Natural killer cell (primary cell): ENCODE results near the gene PPP1R13B. TPM values are rescaled to one million over a fixed set of nuclear protein-coding genes. Genes with fewer than 3 reads are reported as not detected.
A peak's percentile ranks its signal among the peaks of the same experiment; 100 is the strongest.

Experiments
- ATAC-seq, 3 donors: fragments of 150-1000 bp in 2 of 3; fragments of 200-7000 bp in 1 of 3; cut with Tn5 transposase; 1 replicate in 1 of 3; 2 replicates in 2 of 3; pipeline ENCODE4 v1.10.0; 2021; ENCODE audit warnings: mild to moderate bottlenecking in 2 of 3, moderate library complexity in 2 of 3
- DNase-seq, 2 donors: peaks; one replicate each; pipeline versions ENCODE4 v3.0.0 to v3.0.0-alpha.2; 2013 to 2021; ENCODE audit warnings: mixed read lengths in 1 of 2
- H3K27ac ChIP-seq: one replicate; pipeline ENCODE4 v1.5.1; 2013; ENCODE audit warnings: mild to moderate bottlenecking, low read length
- H3K27me3 ChIP-seq: one replicate; pipeline ENCODE4 v1.6.1; 2013; ENCODE audit warnings: low read length; ENCODE audit not compliant: control insufficient read depth, insufficient read depth
- H3K36me3 ChIP-seq: one replicate; pipeline ENCODE4 v1.6.1; 2013; ENCODE audit warnings: low read length; ENCODE audit not compliant: control insufficient read depth, insufficient read depth
- H3K4me1 ChIP-seq: one replicate; pipeline ENCODE4 v1.6.1; 2013; ENCODE audit warnings: low read length; ENCODE audit not compliant: control insufficient read depth, insufficient read depth
- H3K4me3 ChIP-seq: one replicate; pipeline ENCODE4 v1.5.1; 2013; ENCODE audit warnings: low read length
- H3K9me3 ChIP-seq: one replicate; pipeline ENCODE4 v1.6.1; 2013; ENCODE audit warnings: low read length; ENCODE audit not compliant: control insufficient read depth, insufficient read depth
- H3K27ac Mint-ChIP-seq, 2 donors: one replicate each; pipeline ENCODE4 v1.8.0; 2022; ENCODE audit warnings: mild to moderate bottlenecking in 2 of 2, mixed read lengths in 2 of 2, moderate library complexity in 1 of 2
- H3K27me3 Mint-ChIP-seq, 2 donors: one replicate each; pipeline ENCODE4 v1.8.0; 2022; ENCODE audit warnings: low read depth in 2 of 2, mixed read lengths in 2 of 2
- H3K36me3 Mint-ChIP-seq: one replicate; pipeline ENCODE4 v1.8.0; 2022; ENCODE audit warnings: mixed read lengths
- H3K4me1 Mint-ChIP-seq, 2 donors: one replicate each; pipeline ENCODE4 v1.8.0; 2022; ENCODE audit warnings: mixed read lengths in 2 of 2
- H3K4me3 Mint-ChIP-seq: one replicate; pipeline ENCODE4 v1.8.0; 2022; ENCODE audit warnings: mild to moderate bottlenecking, moderate library complexity, mixed read lengths
- H3K9me3 Mint-ChIP-seq, 2 donors: one replicate each; pipeline ENCODE4 v1.8.0; 2022; ENCODE audit warnings: mixed read lengths in 2 of 2
- CTCF ChIP-seq: fragments of 200-600 bp; IDR thresholded peaks from one replicate; pipeline ENCODE4 v1.8.0; 2022; ENCODE audit warnings: antibody characterized with exemption
- WGBS: methylation state at CpG from one replicate; pipeline ENCODE4 v1.1.7; 2013; ENCODE audit warnings: missing lambda C conversion rate; ENCODE audit not compliant: insufficient coverage; 5-methylcytosine and 5-hydroxymethylcytosine counted together
- intact Hi-C: fragments of 100-400 bp; cut with micrococcal nuclease; formaldehyde crosslinking; loops from one replicate; pipeline ENCODE4 v1.14.2; 2022
- total RNA-seq, 4 donors: library from RNA; stranded (reverse); fragments of 120-200 nt in 1 of 4; gene quantifications; one replicate each; pipeline versions ENCODE4 v1.2.3 to v1.2.4, GENCODE V29; 2013 to 2022

The PPP1R13B gene
- total RNA-seq, 3 donors from 2014 or later (not counting 1 experiment from before 2014, with no cell fraction given): 26.5 to 35.5 (median 31.7) TPM

- Histone ChIP-seq H3K27ac (no peak overlapping the region), H3K4me1 (peaks cover 18% of the 10 kb centered on the region), H3K27me3 (peaks cover 14% of the 10 kb centered on the region), H3K9me3 (no peaks in the 10 kb centered on the region), H3K4me3 (no peak overlapping the region), H3K36me3 (no peaks in the 10 kb centered on the region)
- DNase-seq: no peak
- H3K27ac Mint-ChIP-seq: no peak overlapping the region
- 93% methylated on average over 16 of the region's 16 CpGs for WGBS
- no peak for TF ChIP-seq CTCF
- H3K4me3 Mint-ChIP-seq: peak overlapping the region; percentile 70
- H3K4me1 Mint-ChIP-seq: peaks cover 7 to 27% of the 10 kb centered on the region in 2 donors
- H3K36me3 Mint-ChIP-seq: no peaks in the 10 kb centered on the region
- peaks cover 0 to 19% of the 10 kb centered on the region in 2 donors for H3K27me3 Mint-ChIP-seq
- intact Hi-C loops: no loop called here
- peaks cover 0 to 2% of the 10 kb centered on the region in 2 donors for H3K9me3 Mint-ChIP-seq
- ATAC-seq: no peak
Observed at GRCh38 chr14:103879118-103879569, 31.8 kb upstream of the PPP1R13B start.

GRCh38 chr14:103878180-103878579 is 30.8 kb upstream of the PPP1R13B start:
- WGBS: 96% methylated on average over 10 of the region's 11 CpGs

GRCh38 chr14:103875010-103875409 is 27.6 kb upstream of the PPP1R13B start:
- peaks cover 0 to 2% of the 10 kb centered on the region in 2 donors for H3K9me3 Mint-ChIP-seq

More at GRCh38 chr14:103878180-103878579, 30.8 kb upstream of the PPP1R13B start:
- Mint-ChIP-seq H3K4me3 (no peak overlapping the region), H3K9me3 (peaks cover 0 to 2% of the 10 kb centered on the region in 2 donors), H3K27ac (no peak overlapping the region), H3K27me3 (peaks cover 0 to 19% of the 10 kb centered on the region in 2 donors), H3K36me3 (no peaks in the 10 kb centered on the region), H3K4me1 (peaks cover 7 to 27% of the 10 kb centered on the region in 2 donors)
- intact Hi-C loops: no loop called here
- ATAC-seq (no peak), DNase-seq (no peak)
- Histone ChIP-seq H3K9me3 (no peaks in the 10 kb centered on the region), H3K4me3 (no peak overlapping the region), H3K36me3 (no peaks in the 10 kb centered on the region), H3K4me1 (peaks cover 18% of the 10 kb centered on the region), H3K27me3 (peaks cover 14% of the 10 kb centered on the region), H3K27ac (no peak overlapping the region)
- TF ChIP-seq CTCF: no peak

More at GRCh38 chr14:103875010-103875409, 27.6 kb upstream of the PPP1R13B start:
- no peaks in the 10 kb centered on the region for H3K9me3 ChIP-seq
- peaks cover 5% of the 10 kb centered on the region for H3K27me3 ChIP-seq
- H3K27me3 Mint-ChIP-seq: peaks cover 0 to 13% of the 10 kb centered on the region in 2 donors
- DNase-seq (no peak), ATAC-seq (no peak)
- H3K4me3 Mint-ChIP-seq: no peak overlapping the region
- 93% methylated on average over 5 of the region's 5 CpGs for WGBS
- no peak for TF ChIP-seq CTCF
- intact Hi-C loops: no loop called here
- peaks cover 12 to 24% of the 10 kb centered on the region in 2 donors for H3K4me1 Mint-ChIP-seq
- no peak overlapping the region for H3K27ac ChIP-seq
- no peak overlapping the region for H3K4me3 ChIP-seq
- H3K4me1 ChIP-seq: peaks cover 24% of the 10 kb centered on the region
- H3K27ac Mint-ChIP-seq: no peak overlapping the region
- no peaks in the 10 kb centered on the region for H3K36me3 Mint-ChIP-seq
- H3K36me3 ChIP-seq: no peaks in the 10 kb centered on the region
